Trophoblast cell (in vitro differentiated cells and primary cell): Measurements from ENCODE around the gene BACH2.
A peak's percentile ranks its signal among the peaks of the same experiment; 100 is the strongest.

ENCODE experiments used
- DNase-seq, 2 donors: peaks; one replicate each; pipeline ENCODE4 v3.0.0-alpha.2; 2016
- H2AFZ ChIP-seq: 2 replicates; pipeline ENCODE4 v1.6.1; 2013; ENCODE audit warnings: low read length, moderate library complexity, mild to moderate bottlenecking; ENCODE audit not compliant: insufficient read depth, poor library complexity
- H2AK5ac ChIP-seq: 2 replicates; pipeline ENCODE4 v1.6.1; 2013; ENCODE audit warnings: mild to moderate bottlenecking, low read length
- H2BK120ac ChIP-seq: 2 replicates; pipeline ENCODE4 v1.6.1; 2013; ENCODE audit warnings: low read length, mild to moderate bottlenecking, moderate library complexity; ENCODE audit not compliant: insufficient read depth, poor library complexity
- H2BK12ac ChIP-seq: 2 replicates; pipeline ENCODE4 v1.6.1; 2013; ENCODE audit warnings: mild to moderate bottlenecking, low read length, moderate library complexity
- H2BK5ac ChIP-seq: 2 replicates; pipeline ENCODE4 v1.6.1; 2013; ENCODE audit warnings: low read length, low read depth, moderate library complexity, mild to moderate bottlenecking; ENCODE audit not compliant: poor library complexity
- H3K14ac ChIP-seq: 2 replicates; pipeline ENCODE4 v1.6.1; 2013; ENCODE audit warnings: mild to moderate bottlenecking, low read length
- H3K18ac ChIP-seq: 2 replicates; pipeline ENCODE4 v1.6.1; 2013; ENCODE audit warnings: mild to moderate bottlenecking, low read length
- H3K23ac ChIP-seq: 2 replicates; pipeline ENCODE4 v1.6.1; 2013; ENCODE audit warnings: low read length
- H3K27ac ChIP-seq: 2 replicates; pipeline ENCODE4 v1.5.1; 2013; ENCODE audit warnings: low read depth, mild to moderate bottlenecking, inconsistent platforms, low read length, moderate library complexity
- H3K27me3 ChIP-seq: 2 replicates; pipeline ENCODE4 v1.6.1; 2013; ENCODE audit warnings: inconsistent platforms, mild to moderate bottlenecking, low read length, moderate library complexity; ENCODE audit not compliant: insufficient read depth
- H3K36me3 ChIP-seq, 2 experiments: 1 replicate in 1 of 2; 2 replicates in 1 of 2; pipeline ENCODE4 v1.6.1; 2013; ENCODE audit warnings: low read length in 2 of 2, mild to moderate bottlenecking in 2 of 2, moderate library complexity in 1 of 2; ENCODE audit not compliant: insufficient read depth in 2 of 2, control insufficient read depth in 1 of 2
- H3K4ac ChIP-seq: 2 replicates; pipeline ENCODE4 v1.6.1; 2013; ENCODE audit warnings: low read depth, mild to moderate bottlenecking, low read length, moderate library complexity
- H3K4me1 ChIP-seq, 2 experiments: 1 replicate in 1 of 2; 2 replicates in 1 of 2; pipeline ENCODE4 v1.6.1; 2013; ENCODE audit warnings: low read length in 2 of 2, mild to moderate bottlenecking in 2 of 2, moderate library complexity in 1 of 2; ENCODE audit not compliant: insufficient read depth in 2 of 2, control insufficient read depth in 1 of 2
- H3K4me2 ChIP-seq: 2 replicates; pipeline ENCODE4 v1.6.1; 2013; ENCODE audit warnings: inconsistent platforms, mild to moderate bottlenecking, low read length, moderate library complexity
- H3K4me3 ChIP-seq: 2 replicates; pipeline ENCODE4 v1.5.1; 2013; ENCODE audit warnings: mild to moderate bottlenecking, low read depth, low read length, inconsistent platforms
- H3K79me1 ChIP-seq: one replicate; pipeline ENCODE4 v1.6.1; 2013; ENCODE audit warnings: low read length
- H3K79me2 ChIP-seq: 2 replicates; pipeline ENCODE4 v1.6.1; 2013; ENCODE audit warnings: low read length, mild to moderate bottlenecking; ENCODE audit not compliant: control insufficient read depth, insufficient read depth, poor library complexity
- H3K9ac ChIP-seq: 2 replicates; pipeline ENCODE4 v1.6.1; 2013; ENCODE audit warnings: mild to moderate bottlenecking, low read length
- H3K9me3 ChIP-seq: 2 replicates; pipeline ENCODE4 v1.6.1; 2013; ENCODE audit warnings: low read depth, mild to moderate bottlenecking, control low read depth, inconsistent platforms, low read length; ENCODE audit not compliant: insufficient read depth
- H4K12ac ChIP-seq: 2 replicates; pipeline ENCODE4 v1.6.1; 2013; ENCODE audit warnings: low read depth, mild to moderate bottlenecking, low read length, moderate library complexity
- H4K8ac ChIP-seq: 2 replicates; pipeline ENCODE4 v1.6.1; 2013; ENCODE audit warnings: low read depth, mild to moderate bottlenecking, low read length, moderate library complexity
- H4K91ac ChIP-seq: one replicate; pipeline ENCODE4 v1.6.1; 2013; ENCODE audit warnings: low read depth, mild to moderate bottlenecking, low read length, moderate library complexity
- WGBS: extraction: QIAGEN DNeasy Blood & Tissue Kit; methylation state at CpG from one replicate; pipeline ENCODE4 v1.1.7; 2013; ENCODE audit warnings: missing lambda C conversion rate; ENCODE audit not compliant: insufficient read length, insufficient coverage; ENCODE audit errors: extremely low coverage; 5-methylcytosine and 5-hydroxymethylcytosine counted together

Gene BACH2

GRCh38 chr6:90107371-90107770 is 189.3 kb downstream of the BACH2 start:
- Histone ChIP-seq H4K8ac (no peak overlapping the region), H2AK5ac (no peak overlapping the region), H4K91ac (no peak overlapping the region), H3K9me3 (peaks cover 2% of the 10 kb centered on the region), H3K9ac (no peak overlapping the region), H3K4me3 (no peak overlapping the region), H3K14ac (no peak overlapping the region), H3K4me2 (no peak overlapping the region), H3K79me2 (no peaks in the 10 kb centered on the region), H3K23ac (no peak overlapping the region), H2BK120ac (no peak overlapping the region), H3K79me1 (peaks cover 1% of the 10 kb centered on the region), H2BK5ac (no peak overlapping the region), H3K4ac (no peak overlapping the region), H3K27me3 (no peaks in the 10 kb centered on the region), H3K4me1 (peaks cover 2 to 6% of the 10 kb centered on the region in 2 experiments), H3K18ac (no peak overlapping the region), H2BK12ac (no peak overlapping the region), H3K36me3 (no peaks in the 10 kb centered on the region), H4K12ac (no peak overlapping the region), H3K27ac (no peak overlapping the region), H2AFZ (no peak overlapping the region)
- no CpG with 5 or more reads among the region's 1 CpG for WGBS
- no peak for DNase-seq

- H3K4ac ChIP-seq: no peak overlapping the region
- H3K9ac ChIP-seq: no peak overlapping the region
- H3K27me3 ChIP-seq: no peaks in the 10 kb centered on the region
- WGBS: no CpG with 5 or more reads among the region's 3 CpGs
- peaks cover 2 to 6% of the 10 kb centered on the region in 2 experiments for H3K4me1 ChIP-seq
- H2AFZ ChIP-seq: no peak overlapping the region
- H4K91ac ChIP-seq: no peak overlapping the region
- H4K8ac ChIP-seq: no peak overlapping the region
- H3K27ac ChIP-seq: no peak overlapping the region
- H3K14ac ChIP-seq: no peak overlapping the region
- no peaks in the 10 kb centered on the region for H3K79me2 ChIP-seq
- H3K9me3 ChIP-seq: peaks cover 2% of the 10 kb centered on the region
- no peak overlapping the region for H2BK12ac ChIP-seq
- no peak overlapping the region for H2BK120ac ChIP-seq
- DNase-seq: no peak
- H3K4me2 ChIP-seq: no peak overlapping the region
- peaks cover 1% of the 10 kb centered on the region for H3K79me1 ChIP-seq
- no peak overlapping the region for H4K12ac ChIP-seq
- no peak overlapping the region for H3K4me3 ChIP-seq
- no peak overlapping the region for H3K23ac ChIP-seq
- no peaks in the 10 kb centered on the region for H3K36me3 ChIP-seq
- no peak overlapping the region for H2AK5ac ChIP-seq
- no peak overlapping the region for H3K18ac ChIP-seq
- no peak overlapping the region for H2BK5ac ChIP-seq
Measured at GRCh38 chr6:90106449-90106848, 190.2 kb downstream of the BACH2 start.

- H4K91ac ChIP-seq: no peak overlapping the region
- H4K12ac ChIP-seq: no peak overlapping the region
- no peak overlapping the region for H3K9ac ChIP-seq
- no peak overlapping the region for H3K4ac ChIP-seq
- no peaks in the 10 kb centered on the region for H3K27me3 ChIP-seq
- H2BK120ac ChIP-seq: no peak overlapping the region
- no peak overlapping the region for H2BK5ac ChIP-seq
- H3K79me1 ChIP-seq: peaks cover 1% of the 10 kb centered on the region
- no peak for DNase-seq
- H3K14ac ChIP-seq: no peak overlapping the region
- H3K9me3 ChIP-seq: peaks cover 2% of the 10 kb centered on the region
- H3K4me1 ChIP-seq: peaks cover 2 to 6% of the 10 kb centered on the region in 2 experiments
- H3K23ac ChIP-seq: no peak overlapping the region
- no peak overlapping the region for H2BK12ac ChIP-seq
- H2AK5ac ChIP-seq: no peak overlapping the region
- no peak overlapping the region for H3K18ac ChIP-seq
- WGBS: no CpG with 5 or more reads among the region's 1 CpG
- H4K8ac ChIP-seq: no peak overlapping the region
- H3K4me2 ChIP-seq: no peak overlapping the region
- no peak overlapping the region for H3K4me3 ChIP-seq
- no peaks in the 10 kb centered on the region for H3K36me3 ChIP-seq
- no peak overlapping the region for H2AFZ ChIP-seq
- H3K27ac ChIP-seq: no peak overlapping the region
- no peaks in the 10 kb centered on the region for H3K79me2 ChIP-seq
Measured at GRCh38 chr6:90105506-90106170, 191.0 kb downstream of the BACH2 start.

- H4K12ac ChIP-seq: no peak overlapping the region
- no peak overlapping the region for H3K14ac ChIP-seq
- no peak overlapping the region for H2BK120ac ChIP-seq
- H4K8ac ChIP-seq: no peak overlapping the region
- 100% methylated on average over 3 of the region's 13 CpGs for WGBS
- no peak overlapping the region for H3K4me3 ChIP-seq
- no peak overlapping the region for H2AK5ac ChIP-seq
- no peaks in the 10 kb centered on the region for H3K79me2 ChIP-seq
- no peaks in the 10 kb centered on the region for H3K27me3 ChIP-seq
- peak in 1 of 2 donors; percentile 26 for DNase-seq
- H4K91ac ChIP-seq: no peak overlapping the region
- H3K4me1 ChIP-seq: peaks cover 2 to 3% of the 10 kb centered on the region in 2 experiments
- peaks cover 5% of the 10 kb centered on the region for H3K79me1 ChIP-seq
- peaks cover 2% of the 10 kb centered on the region for H3K9me3 ChIP-seq
- H3K18ac ChIP-seq: peak overlapping the region; percentile 41
- no peak overlapping the region for H2BK5ac ChIP-seq
- H3K9ac ChIP-seq: no peak overlapping the region
- no peak overlapping the region for H3K23ac ChIP-seq
- no peak overlapping the region for H2BK12ac ChIP-seq
- no peaks in the 10 kb centered on the region for H3K36me3 ChIP-seq
- no peak overlapping the region for H3K4ac ChIP-seq
- no peak overlapping the region for H3K4me2 ChIP-seq
- H2AFZ ChIP-seq: no peak overlapping the region
- H3K27ac ChIP-seq: no peak overlapping the region
Measured at GRCh38 chr6:90103056-90103800, 193.4 kb downstream of the BACH2 start.
